ENCODE results near the gene RASA2. TPM values are rescaled to one million over a fixed set of nuclear protein-coding genes. Genes with fewer than 3 reads are reported as not detected.

The RASA2 gene
- total and polyA plus RNA-seq, 2 experiments from 2014 or later, result 16.6 to 28.6 TPM

- TF ChIP-seq, protein P1, sequence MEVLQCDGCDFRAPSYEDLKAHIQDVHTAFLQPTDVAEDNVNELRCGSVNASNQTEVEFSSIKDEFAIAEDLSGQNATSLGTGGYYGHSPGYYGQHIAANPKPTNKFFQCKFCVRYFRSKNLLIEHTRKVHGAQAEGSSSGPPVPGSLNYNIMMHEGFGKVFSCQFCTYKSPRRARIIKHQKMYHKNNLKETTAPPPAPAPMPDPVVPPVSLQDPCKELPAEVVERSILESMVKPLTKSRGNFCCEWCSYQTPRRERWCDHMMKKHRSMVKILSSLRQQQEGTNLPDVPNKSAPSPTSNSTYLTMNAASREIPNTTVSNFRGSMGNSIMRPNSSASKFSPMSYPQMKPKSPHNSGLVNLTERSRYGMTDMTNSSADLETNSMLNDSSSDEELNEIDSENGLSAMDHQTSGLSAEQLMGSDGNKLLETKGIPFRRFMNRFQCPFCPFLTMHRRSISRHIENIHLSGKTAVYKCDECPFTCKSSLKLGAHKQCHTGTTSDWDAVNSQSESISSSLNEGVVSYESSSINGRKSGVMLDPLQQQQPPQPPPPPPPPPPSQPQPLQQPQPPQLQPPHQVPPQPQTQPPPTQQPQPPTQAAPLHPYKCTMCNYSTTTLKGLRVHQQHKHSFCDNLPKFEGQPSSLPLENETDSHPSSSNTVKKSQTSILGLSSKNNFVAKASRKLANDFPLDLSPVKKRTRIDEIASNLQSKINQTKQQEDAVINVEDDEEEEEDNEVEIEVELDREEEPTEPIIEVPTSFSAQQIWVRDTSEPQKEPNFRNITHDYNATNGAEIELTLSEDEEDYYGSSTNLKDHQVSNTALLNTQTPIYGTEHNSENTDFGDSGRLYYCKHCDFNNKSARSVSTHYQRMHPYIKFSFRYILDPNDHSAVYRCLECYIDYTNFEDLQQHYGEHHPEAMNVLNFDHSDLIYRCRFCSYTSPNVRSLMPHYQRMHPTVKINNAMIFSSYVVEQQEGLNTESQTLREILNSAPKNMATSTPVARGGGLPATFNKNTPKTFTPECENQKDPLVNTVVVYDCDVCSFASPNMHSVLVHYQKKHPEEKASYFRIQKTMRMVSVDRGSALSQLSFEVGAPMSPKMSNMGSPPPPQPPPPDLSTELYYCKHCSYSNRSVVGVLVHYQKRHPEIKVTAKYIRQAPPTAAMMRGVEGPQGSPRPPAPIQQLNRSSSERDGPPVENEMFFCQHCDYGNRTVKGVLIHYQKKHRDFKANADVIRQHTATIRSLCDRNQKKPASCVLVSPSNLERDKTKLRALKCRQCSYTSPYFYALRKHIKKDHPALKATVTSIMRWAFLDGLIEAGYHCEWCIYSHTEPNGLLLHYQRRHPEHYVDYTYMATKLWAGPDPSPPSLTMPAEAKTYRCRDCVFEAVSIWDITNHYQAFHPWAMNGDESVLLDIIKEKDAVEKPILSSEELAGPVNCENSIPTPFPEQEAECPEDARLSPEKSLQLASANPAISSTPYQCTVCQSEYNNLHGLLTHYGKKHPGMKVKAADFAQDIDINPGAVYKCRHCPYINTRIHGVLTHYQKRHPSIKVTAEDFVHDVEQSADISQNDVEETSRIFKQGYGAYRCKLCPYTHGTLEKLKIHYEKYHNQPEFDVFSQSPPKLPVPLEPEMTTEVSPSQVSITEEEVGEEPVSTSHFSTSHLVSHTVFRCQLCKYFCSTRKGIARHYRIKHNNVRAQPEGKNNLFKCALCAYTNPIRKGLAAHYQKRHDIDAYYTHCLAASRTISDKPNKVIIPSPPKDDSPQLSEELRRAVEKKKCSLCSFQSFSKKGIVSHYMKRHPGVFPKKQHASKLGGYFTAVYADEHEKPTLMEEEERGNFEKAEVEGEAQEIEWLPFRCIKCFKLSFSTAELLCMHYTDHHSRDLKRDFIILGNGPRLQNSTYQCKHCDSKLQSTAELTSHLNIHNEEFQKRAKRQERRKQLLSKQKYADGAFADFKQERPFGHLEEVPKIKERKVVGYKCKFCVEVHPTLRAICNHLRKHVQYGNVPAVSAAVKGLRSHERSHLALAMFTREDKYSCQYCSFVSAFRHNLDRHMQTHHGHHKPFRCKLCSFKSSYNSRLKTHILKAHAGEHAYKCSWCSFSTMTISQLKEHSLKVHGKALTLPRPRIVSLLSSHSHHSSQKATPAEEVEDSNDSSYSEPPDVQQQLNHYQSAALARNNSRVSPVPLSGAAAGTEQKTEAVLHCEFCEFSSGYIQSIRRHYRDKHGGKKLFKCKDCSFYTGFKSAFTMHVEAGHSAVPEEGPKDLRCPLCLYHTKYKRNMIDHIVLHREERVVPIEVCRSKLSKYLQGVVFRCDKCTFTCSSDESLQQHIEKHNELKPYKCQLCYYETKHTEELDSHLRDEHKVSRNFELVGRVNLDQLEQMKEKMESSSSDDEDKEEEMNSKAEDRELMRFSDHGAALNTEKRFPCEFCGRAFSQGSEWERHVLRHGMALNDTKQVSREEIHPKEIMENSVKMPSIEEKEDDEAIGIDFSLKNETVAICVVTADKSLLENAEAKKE (CRISPR knock-in tag; IDR thresholded peaks at IDR 0.05), result no peak
- no peak for TF ChIP-seq STAT1 (IDR thresholded peaks at IDR 0.05; ENCODE audit: unreplicated experiment)
- no peak for TF ChIP-seq POLR2AphosphoS5 (IDR thresholded peaks at IDR 0.05; ENCODE audit: low read depth)
- TF ChIP-seq ZNF114 (CRISPR knock-in tag; IDR thresholded peaks at IDR 0.05), result no peak
- TF ChIP-seq EZH2phosphoT487 (IDR thresholded peaks at IDR 0.05; ENCODE audit: unreplicated experiment), result no peak
These were observed 164.6 kb downstream of the RASA2 start (continued) for GRCh38 chr3:141651409-141651808.

- peaks cover 6% of the 10 kb centered on the region; the same call in 1 of the 3 replicates for H3K4me1 Mint-ChIP-seq
- Histone ChIP-seq H3K27ac (ENCODE audit: low read depth) (no peak overlapping the region), H3K9me2 (ENCODE audit: insufficient read depth) (peaks cover 5% of the 10 kb centered on the region; the same call in 1 of the 2 replicates), H4K20me1 (replicated peaks; ENCODE audit: insufficient read depth) (no peaks in the 10 kb centered on the region), H3K79me2 (replicated peaks; ENCODE audit: insufficient read depth) (no peaks in the 10 kb centered on the region), H3K4me1 (ENCODE audit: insufficient read depth) (no peaks in the 10 kb centered on the region), H2AFZ (0 out of 2 replicates have a peak overlapping the region, but pooled peaks have one; percentile 28), H3K4me2 (no peak overlapping the region), H3K27me3 (ENCODE audit: insufficient read depth) (no peaks in the 10 kb centered on the region), H3K4me3 (no peak overlapping the region), H3F3A (replicated peaks; ENCODE audit: low read depth) (no peaks in the 10 kb centered on the region), H3K36me3 (ENCODE audit: insufficient read depth) (peaks cover 3% of the 10 kb centered on the region; the same call in 1 of the 2 replicates)
- H3K27ac Mint-ChIP-seq, result no peak overlapping the region
- DNase-seq (ENCODE audit: low spot score) (no peak), ATAC-seq (no peak)
- peaks cover 25% of the 10 kb centered on the region for H3K9me3 Mint-ChIP-seq
- H3K27me3 Mint-ChIP-seq (ENCODE audit: insufficient read depth, low read depth, poor library complexity), result peaks cover 8% of the 10 kb centered on the region
- H3K4me3 Mint-ChIP-seq, result no peak overlapping the region
- H3K36me3 Mint-ChIP-seq (ENCODE audit: low read depth), result peaks cover 11% of the 10 kb centered on the region
- TF ChIP-seq, protein P2, sequence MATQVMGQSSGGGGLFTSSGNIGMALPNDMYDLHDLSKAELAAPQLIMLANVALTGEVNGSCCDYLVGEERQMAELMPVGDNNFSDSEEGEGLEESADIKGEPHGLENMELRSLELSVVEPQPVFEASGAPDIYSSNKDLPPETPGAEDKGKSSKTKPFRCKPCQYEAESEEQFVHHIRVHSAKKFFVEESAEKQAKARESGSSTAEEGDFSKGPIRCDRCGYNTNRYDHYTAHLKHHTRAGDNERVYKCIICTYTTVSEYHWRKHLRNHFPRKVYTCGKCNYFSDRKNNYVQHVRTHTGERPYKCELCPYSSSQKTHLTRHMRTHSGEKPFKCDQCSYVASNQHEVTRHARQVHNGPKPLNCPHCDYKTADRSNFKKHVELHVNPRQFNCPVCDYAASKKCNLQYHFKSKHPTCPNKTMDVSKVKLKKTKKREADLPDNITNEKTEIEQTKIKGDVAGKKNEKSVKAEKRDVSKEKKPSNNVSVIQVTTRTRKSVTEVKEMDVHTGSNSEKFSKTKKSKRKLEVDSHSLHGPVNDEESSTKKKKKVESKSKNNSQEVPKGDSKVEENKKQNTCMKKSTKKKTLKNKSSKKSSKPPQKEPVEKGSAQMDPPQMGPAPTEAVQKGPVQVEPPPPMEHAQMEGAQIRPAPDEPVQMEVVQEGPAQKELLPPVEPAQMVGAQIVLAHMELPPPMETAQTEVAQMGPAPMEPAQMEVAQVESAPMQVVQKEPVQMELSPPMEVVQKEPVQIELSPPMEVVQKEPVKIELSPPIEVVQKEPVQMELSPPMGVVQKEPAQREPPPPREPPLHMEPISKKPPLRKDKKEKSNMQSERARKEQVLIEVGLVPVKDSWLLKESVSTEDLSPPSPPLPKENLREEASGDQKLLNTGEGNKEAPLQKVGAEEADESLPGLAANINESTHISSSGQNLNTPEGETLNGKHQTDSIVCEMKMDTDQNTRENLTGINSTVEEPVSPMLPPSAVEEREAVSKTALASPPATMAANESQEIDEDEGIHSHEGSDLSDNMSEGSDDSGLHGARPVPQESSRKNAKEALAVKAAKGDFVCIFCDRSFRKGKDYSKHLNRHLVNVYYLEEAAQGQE (IDR thresholded peaks at IDR 0.05; ENCODE audit: unreplicated experiment), result no peak
- TF ChIP-seq NANOG (IDR thresholded peaks at IDR 0.05; ENCODE audit: borderline replicate concordance) (no peak), ZNF331 (CRISPR knock-in tag; IDR thresholded peaks at IDR 0.05; ENCODE audit: low read depth) (no peak), CREB1 (CRISPR knock-in tag; IDR thresholded peaks at IDR 0.05; ENCODE audit: low read depth) (no peak), EZH2phosphoT487 (IDR thresholded peaks at IDR 0.05; ENCODE audit: unreplicated experiment) (no peak), POLR2AphosphoS5 (IDR thresholded peaks at IDR 0.05; ENCODE audit: low read depth) (no peak), STAT1 (IDR thresholded peaks at IDR 0.05; ENCODE audit: unreplicated experiment) (no peak), JUNB (IDR thresholded peaks at IDR 0.05; ENCODE audit: unreplicated experiment) (no peak), EZH2 (IDR thresholded peaks at IDR 0.05; ENCODE audit: low read depth, unreplicated experiment) (no peak)
- TF ChIP-seq, protein P3, sequence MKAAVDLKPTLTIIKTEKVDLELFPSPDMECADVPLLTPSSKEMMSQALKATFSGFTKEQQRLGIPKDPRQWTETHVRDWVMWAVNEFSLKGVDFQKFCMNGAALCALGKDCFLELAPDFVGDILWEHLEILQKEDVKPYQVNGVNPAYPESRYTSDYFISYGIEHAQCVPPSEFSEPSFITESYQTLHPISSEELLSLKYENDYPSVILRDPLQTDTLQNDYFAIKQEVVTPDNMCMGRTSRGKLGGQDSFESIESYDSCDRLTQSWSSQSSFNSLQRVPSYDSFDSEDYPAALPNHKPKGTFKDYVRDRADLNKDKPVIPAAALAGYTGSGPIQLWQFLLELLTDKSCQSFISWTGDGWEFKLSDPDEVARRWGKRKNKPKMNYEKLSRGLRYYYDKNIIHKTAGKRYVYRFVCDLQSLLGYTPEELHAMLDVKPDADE (IDR thresholded peaks at IDR 0.05), result no peak
- TF ChIP-seq, protein P4, sequence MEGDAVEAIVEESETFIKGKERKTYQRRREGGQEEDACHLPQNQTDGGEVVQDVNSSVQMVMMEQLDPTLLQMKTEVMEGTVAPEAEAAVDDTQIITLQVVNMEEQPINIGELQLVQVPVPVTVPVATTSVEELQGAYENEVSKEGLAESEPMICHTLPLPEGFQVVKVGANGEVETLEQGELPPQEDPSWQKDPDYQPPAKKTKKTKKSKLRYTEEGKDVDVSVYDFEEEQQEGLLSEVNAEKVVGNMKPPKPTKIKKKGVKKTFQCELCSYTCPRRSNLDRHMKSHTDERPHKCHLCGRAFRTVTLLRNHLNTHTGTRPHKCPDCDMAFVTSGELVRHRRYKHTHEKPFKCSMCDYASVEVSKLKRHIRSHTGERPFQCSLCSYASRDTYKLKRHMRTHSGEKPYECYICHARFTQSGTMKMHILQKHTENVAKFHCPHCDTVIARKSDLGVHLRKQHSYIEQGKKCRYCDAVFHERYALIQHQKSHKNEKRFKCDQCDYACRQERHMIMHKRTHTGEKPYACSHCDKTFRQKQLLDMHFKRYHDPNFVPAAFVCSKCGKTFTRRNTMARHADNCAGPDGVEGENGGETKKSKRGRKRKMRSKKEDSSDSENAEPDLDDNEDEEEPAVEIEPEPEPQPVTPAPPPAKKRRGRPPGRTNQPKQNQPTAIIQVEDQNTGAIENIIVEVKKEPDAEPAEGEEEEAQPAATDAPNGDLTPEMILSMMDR (conservative IDR thresholded peaks at IDR 0.05; ENCODE audit: low read depth in 2 of 2), result no peak
These were observed 165.5 kb downstream of the RASA2 start for GRCh38 chr3:141652349-141652748.

Data from GM23338 (cell line).